Transverse colon (tissue), 4 donors: Measurements from ENCODE around the gene SFXN2. TPM values are rescaled to one million over a fixed set of nuclear protein-coding genes. Genes with fewer than 3 reads are reported as not detected.

ENCODE experiments used
- DNase-seq: peaks from one replicate; pipeline ENCODE4 v3.0.0-alpha.2; 2019
- H3K27ac ChIP-seq, 4 donors: fragments of 200-600 bp; sonication (generic); 2 replicates each; pipeline ENCODE4 v1.5.1; 2016 to 2018; ENCODE audit warnings: inconsistent platforms in 4 of 4
- H3K27me3 ChIP-seq: fragments of 200-600 bp; sonication (generic); 2 replicates; pipeline ENCODE4 v1.5.1; 2017; ENCODE audit warnings: inconsistent platforms
- H3K36me3 ChIP-seq, 4 donors: fragments of 200-600 bp; sonication (generic); 2 replicates each; pipeline ENCODE4 v1.5.1; 2017 to 2019; ENCODE audit warnings: inconsistent platforms in 4 of 4
- H3K4me1 ChIP-seq, 4 donors: fragments of 200-600 bp; sonication (generic); 2 replicates each; pipeline ENCODE4 v1.5.1; 2017 to 2020; ENCODE audit warnings: inconsistent platforms in 4 of 4
- H3K4me3 ChIP-seq, 4 donors: fragments of 200-600 bp; sonication (generic); 1 replicate in 1 of 4; 2 replicates in 3 of 4; pipeline versions ENCODE4 v1.5.1 to v1.6.1; 2017 to 2019; ENCODE audit warnings: inconsistent platforms in 4 of 4
- H3K9me3 ChIP-seq, 2 donors: fragments of 200-600 bp; sonication (generic); 2 replicates each; pipeline ENCODE4 v1.5.1; 2017 to 2019; ENCODE audit warnings: inconsistent platforms in 2 of 2
- EP300 ChIP-seq: sonication (generic); formaldehyde crosslinking; IDR thresholded peaks from one replicate; pipeline ENCODE4 v1.6.1; 2017; ENCODE audit warnings: antibody characterized with exemption, low read depth
- POLR2A ChIP-seq: fragments of 450-650 bp; IDR thresholded peaks from one replicate; pipeline ENCODE4 v1.6.1; 2016; ENCODE audit warnings: antibody characterized with exemption, mild to moderate bottlenecking, moderate library complexity
- POLR2AphosphoS5 ChIP-seq, 3 donors: sonication (generic); formaldehyde crosslinking; IDR thresholded peaks; one replicate each; pipeline ENCODE4 v1.6.1; 2016; ENCODE audit warnings: antibody characterized with exemption in 3 of 3
- WGBS, 2 donors: methylation state at CpG; one replicate each; pipeline ENCODE4 v1.1.5; 2018; ENCODE audit warnings: low coverage in 1 of 2; 5-methylcytosine and 5-hydroxymethylcytosine counted together
- in situ Hi-C, 4 donors: fragments of 200-750 bp; cut with MboI; loops; one replicate each; pipeline versions ENCODE4 v1.15.0 to v1.15.1; 2017; ENCODE audit warnings: low sequenced_read_pairs in 3 of 4, low pct_ligation_motif_present in 1 of 4, low pct_unique_long_range_greater_than_20kb in 1 of 4
- intact Hi-C: fragments of 100-400 bp; cut with DNase I; formaldehyde crosslinking; loops from one replicate; pipeline ENCODE4 v1.15.1; 2023; ENCODE audit warnings: low total_unique reads
- total RNA-seq, 4 donors: library from RNA; depleted of rRNA; stranded (reverse); fragments of >200 nt; gene quantifications; one replicate each; pipeline ENCODE4 v1.1.0, GENCODE V29; 2016
- TF ChIP-seq, protein P1 (sequence below), 5 experiments: fragments of 200-600 bp in 3 of 5; fragments of 450-650 bp in 2 of 5; sonication (generic) in 3 of 5; IDR thresholded peaks; 1 replicate in 2 of 5; 2 replicates in 3 of 5; pipeline ENCODE4 v1.5.1; 2016 to 2017; ENCODE audit warnings: antibody characterized with exemption in 5 of 5, inconsistent platforms in 3 of 5, mild to moderate bottlenecking in 2 of 5, moderate library complexity in 1 of 5

SFXN2 gene
- total RNA-seq, 4 donors from 2014 or later: 2.1 to 64.9 (median 7.3) TPM

DNA sequence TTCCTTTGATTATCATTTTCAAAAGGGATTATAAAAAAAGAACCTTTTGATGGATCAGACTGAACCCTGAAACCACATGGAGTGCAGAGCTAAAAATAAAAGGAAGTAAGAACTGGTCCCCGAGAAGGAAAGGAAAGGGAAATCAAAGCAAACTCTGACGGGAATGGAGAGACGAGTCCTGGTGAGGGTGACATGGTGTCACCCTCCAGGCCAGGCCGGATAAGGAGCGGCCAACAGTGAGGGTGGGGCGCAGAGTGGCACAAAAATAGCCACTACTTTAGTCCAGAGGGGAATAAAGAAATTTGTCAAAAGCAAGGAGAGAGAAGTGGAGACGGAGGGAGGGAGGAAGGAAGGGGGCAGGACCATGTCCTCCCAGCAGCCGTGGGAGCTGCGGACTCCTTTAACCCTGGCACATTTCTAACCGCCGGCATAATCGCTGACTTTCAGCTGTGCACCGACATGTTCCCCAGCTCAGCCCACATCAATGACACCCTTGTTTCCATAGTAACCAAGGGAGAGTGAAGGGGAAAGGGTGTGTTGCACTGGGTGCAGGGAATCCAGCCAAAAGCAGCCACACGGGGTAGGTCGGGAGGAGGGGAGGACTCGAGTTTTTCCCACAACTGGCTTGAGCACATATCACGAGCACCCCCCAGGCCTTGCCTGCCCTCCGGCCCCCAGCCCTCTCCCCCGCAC is 40.5 kb upstream of the SFXN2 start:
- Histone ChIP-seq H3K36me3 (no peaks in the 10 kb centered on the region), H3K4me3 (peak overlapping the region in 2 of 4 donors; percentile 8 to 10), H3K27ac (peak overlapping the region; percentile 63 to 75 (median 72)), H3K27me3 (no peaks in the 10 kb centered on the region), H3K9me3 (no peaks in the 10 kb centered on the region), H3K4me1 (peaks cover 24 to 65% (median 36%) of the 10 kb centered on the region in 4 donors)
- in situ Hi-C loops (no loop called here), intact Hi-C loops (no loop called here)
- TF ChIP-seq POLR2A (no peak), POLR2AphosphoS5 (IDR thresholded peaks at IDR 0.05) (no peak)
- TF ChIP-seq, protein P1, sequence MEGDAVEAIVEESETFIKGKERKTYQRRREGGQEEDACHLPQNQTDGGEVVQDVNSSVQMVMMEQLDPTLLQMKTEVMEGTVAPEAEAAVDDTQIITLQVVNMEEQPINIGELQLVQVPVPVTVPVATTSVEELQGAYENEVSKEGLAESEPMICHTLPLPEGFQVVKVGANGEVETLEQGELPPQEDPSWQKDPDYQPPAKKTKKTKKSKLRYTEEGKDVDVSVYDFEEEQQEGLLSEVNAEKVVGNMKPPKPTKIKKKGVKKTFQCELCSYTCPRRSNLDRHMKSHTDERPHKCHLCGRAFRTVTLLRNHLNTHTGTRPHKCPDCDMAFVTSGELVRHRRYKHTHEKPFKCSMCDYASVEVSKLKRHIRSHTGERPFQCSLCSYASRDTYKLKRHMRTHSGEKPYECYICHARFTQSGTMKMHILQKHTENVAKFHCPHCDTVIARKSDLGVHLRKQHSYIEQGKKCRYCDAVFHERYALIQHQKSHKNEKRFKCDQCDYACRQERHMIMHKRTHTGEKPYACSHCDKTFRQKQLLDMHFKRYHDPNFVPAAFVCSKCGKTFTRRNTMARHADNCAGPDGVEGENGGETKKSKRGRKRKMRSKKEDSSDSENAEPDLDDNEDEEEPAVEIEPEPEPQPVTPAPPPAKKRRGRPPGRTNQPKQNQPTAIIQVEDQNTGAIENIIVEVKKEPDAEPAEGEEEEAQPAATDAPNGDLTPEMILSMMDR (IDR thresholded peaks at IDR 0.05): no peak
- 19% methylated on average over 10 to 19 of the region's 19 CpGs for WGBS, 2 donors
- DNase-seq: peak; percentile 47

DNA sequence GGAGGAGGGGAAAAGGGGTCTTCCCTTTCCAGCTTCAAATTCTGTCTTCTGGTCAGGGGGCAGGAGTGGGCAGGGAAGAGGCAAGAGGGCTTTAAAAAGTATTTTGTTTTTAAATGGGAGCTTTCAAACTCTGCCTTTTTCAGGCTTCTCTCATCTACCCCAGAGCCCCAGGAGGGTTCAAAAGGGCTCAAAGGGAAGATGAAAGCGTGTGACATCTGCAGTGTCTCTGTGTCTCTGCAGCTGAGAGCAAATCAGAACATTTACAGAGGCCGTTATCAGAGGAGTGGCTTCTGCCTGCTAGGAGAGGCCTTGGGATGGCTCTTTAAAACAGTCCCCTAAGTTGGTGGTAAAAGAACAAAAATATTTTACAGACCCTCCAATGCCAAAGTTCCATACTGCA is 39.9 kb upstream of the SFXN2 start:
- Histone ChIP-seq H3K4me1 (peaks cover 23 to 62% (median 32%) of the 10 kb centered on the region in 4 donors), H3K36me3 (no peaks in the 10 kb centered on the region), H3K27me3 (no peaks in the 10 kb centered on the region), H3K9me3 (no peaks in the 10 kb centered on the region), H3K4me3 (peak overlapping the region in 2 of 4 donors; percentile 8 to 10), H3K27ac (peak overlapping the region; percentile 63 to 75 (median 72))
- in situ Hi-C loops (no loop called here), intact Hi-C loops (no loop called here)
- no peak for TF ChIP-seq EP300
- TF ChIP-seq, protein P1 (IDR thresholded peaks at IDR 0.05): no peak
- 29% methylated on average over 2 of the region's 2 CpGs; no CpG with 5 or more reads in 1 of the 2 donors for WGBS, 2 donors
- DNase-seq: no peak

DNA sequence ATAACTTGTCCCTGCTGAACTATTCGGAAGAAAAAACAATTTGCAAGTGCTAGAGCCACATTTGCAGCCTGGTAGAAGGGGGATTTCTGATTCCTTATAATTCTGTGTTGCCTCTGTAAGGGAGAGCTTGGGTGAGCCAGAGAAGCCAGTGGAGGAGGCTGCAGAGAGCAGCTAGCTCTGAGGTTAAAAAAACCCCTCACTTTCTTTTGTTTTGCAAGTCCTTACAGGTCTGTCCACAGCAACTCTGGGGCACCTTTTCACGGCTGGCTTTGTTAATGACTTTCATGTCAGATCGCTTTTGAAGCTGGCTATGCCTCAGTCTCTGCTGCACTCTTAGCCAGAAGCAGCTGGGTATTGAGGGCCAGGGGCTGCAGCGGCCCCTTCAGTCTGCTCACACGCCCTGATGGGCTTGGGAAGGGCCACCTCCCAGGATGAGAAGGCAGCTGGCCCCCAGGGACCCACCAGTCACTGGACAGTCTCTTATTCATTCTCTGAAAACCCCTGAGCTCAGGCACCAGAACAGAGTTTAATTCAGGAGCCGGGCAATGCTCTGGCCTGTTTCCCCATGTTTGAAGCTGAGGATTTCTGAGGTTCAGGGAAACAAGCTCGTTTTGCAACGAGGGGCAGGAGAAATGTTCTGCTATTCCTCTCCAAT is 39.3 kb upstream of the SFXN2 start:
- peaks cover 21 to 58% (median 30%) of the 10 kb centered on the region in 4 donors for H3K4me1 ChIP-seq
- WGBS, 2 donors: 60% methylated on average over 8 of the region's 8 CpGs; no CpG with 5 or more reads in 1 of the 2 donors
- no peak for DNase-seq
- no peaks in the 10 kb centered on the region for H3K36me3 ChIP-seq
- no peaks in the 10 kb centered on the region for H3K9me3 ChIP-seq
- no peak overlapping the region for H3K4me3 ChIP-seq
- peak overlapping the region; percentile 63 to 75 (median 72) for H3K27ac ChIP-seq
- in situ Hi-C loops (no loop called here), intact Hi-C loops (no loop called here)
- H3K27me3 ChIP-seq: no peaks in the 10 kb centered on the region
- TF ChIP-seq, protein P1 (IDR thresholded peaks at IDR 0.05): no peak
- TF ChIP-seq POLR2AphosphoS5 (IDR thresholded peaks at IDR 0.05): no peak
- TF ChIP-seq EP300: no peak
- TF ChIP-seq POLR2A: no peak

DNA sequence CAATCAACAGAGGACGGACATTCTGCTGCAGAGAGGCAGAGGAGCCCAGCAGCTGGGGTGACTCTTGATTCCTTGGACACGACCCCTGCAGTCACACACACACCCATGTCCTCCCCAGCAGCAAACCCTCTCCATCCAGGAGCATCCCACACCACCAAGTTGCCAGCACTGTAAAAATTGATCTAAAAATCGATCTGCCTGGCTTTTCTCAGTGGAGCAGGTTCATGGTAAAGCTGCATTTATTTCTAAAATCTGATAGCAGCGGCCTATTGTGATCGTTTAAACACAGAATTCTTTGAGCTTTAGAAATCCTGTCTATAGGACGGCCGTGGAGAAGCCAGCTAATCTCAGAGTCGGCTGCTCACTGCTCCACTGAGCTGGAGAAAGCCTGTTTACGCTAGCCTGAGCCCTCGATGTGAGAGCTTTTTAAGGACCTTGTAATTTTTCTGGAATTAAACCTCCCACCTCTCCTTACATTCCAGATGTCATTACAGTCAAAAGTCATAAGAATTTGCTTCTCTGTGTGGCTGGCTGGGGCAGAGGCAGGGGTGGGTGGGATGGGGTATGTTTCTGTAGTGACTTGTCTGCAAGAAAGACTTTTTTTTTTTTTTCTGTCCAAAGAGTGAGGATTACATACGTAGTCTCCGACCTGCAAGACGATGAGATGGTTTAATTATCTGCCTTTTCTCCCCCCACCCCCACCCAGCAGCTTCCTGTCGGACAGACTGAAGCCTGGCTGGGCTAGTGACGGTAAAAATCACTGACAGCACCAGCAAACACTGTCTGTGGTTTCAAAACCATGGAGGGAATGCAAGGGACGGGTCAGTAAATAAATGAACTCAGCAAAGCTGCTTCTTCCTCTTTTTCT is 38.5 kb upstream of the SFXN2 start:
- intact Hi-C loops: no loop called here
- TF ChIP-seq POLR2A (no peak), POLR2AphosphoS5 (IDR thresholded peaks at IDR 0.05) (peak in 1 of 3 donors; percentile 9)
- TF ChIP-seq, protein P1 (IDR thresholded peaks at IDR 0.05): no peak
- H3K4me1 ChIP-seq: peaks cover 21 to 58% (median 30%) of the 10 kb centered on the region in 4 donors
- in situ Hi-C loops: no loop called here
- H3K9me3 ChIP-seq: no peaks in the 10 kb centered on the region
- no peaks in the 10 kb centered on the region for H3K27me3 ChIP-seq
- no peak overlapping the region for H3K4me3 ChIP-seq
- peak overlapping the region; percentile 63 to 75 (median 72) for H3K27ac ChIP-seq
- H3K36me3 ChIP-seq: no peaks in the 10 kb centered on the region
- WGBS, 2 donors: 38 to 51% methylated on average over 14 to 16 of the region's 16 CpGs
- no peak for DNase-seq
